Transverse colon (tissue), 4 donors: ENCODE data around the gene ACSL6. TPM values are rescaled to one million over a fixed set of nuclear protein-coding genes. Genes with fewer than 3 reads are reported as not detected.

ENCODE experiments used
- DNase-seq: peaks from one replicate; pipeline ENCODE4 v3.0.0-alpha.2; 2019
- H3K27ac ChIP-seq, 4 donors: fragments of 200-600 bp; sonication (generic); 2 replicates each; pipeline ENCODE4 v1.5.1; 2016 to 2018; ENCODE audit warnings: inconsistent platforms in 4 of 4
- H3K27me3 ChIP-seq: fragments of 200-600 bp; sonication (generic); 2 replicates; pipeline ENCODE4 v1.5.1; 2017; ENCODE audit warnings: inconsistent platforms
- H3K36me3 ChIP-seq, 4 donors: fragments of 200-600 bp; sonication (generic); 2 replicates each; pipeline ENCODE4 v1.5.1; 2017 to 2019; ENCODE audit warnings: inconsistent platforms in 4 of 4
- H3K4me1 ChIP-seq, 4 donors: fragments of 200-600 bp; sonication (generic); 2 replicates each; pipeline ENCODE4 v1.5.1; 2017 to 2020; ENCODE audit warnings: inconsistent platforms in 4 of 4
- H3K4me3 ChIP-seq, 4 donors: fragments of 200-600 bp; sonication (generic); 1 replicate in 1 of 4; 2 replicates in 3 of 4; pipeline versions ENCODE4 v1.5.1 to v1.6.1; 2017 to 2019; ENCODE audit warnings: inconsistent platforms in 4 of 4
- H3K9me3 ChIP-seq, 2 donors: fragments of 200-600 bp; sonication (generic); 2 replicates each; pipeline ENCODE4 v1.5.1; 2017 to 2019; ENCODE audit warnings: inconsistent platforms in 2 of 2
- CTCF ChIP-seq, 5 experiments: fragments of 200-600 bp in 3 of 5; fragments of 450-650 bp in 2 of 5; sonication (generic) in 3 of 5; IDR thresholded peaks; 1 replicate in 2 of 5; 2 replicates in 3 of 5; pipeline ENCODE4 v1.5.1; 2016 to 2017; ENCODE audit warnings: antibody characterized with exemption in 5 of 5, inconsistent platforms in 3 of 5, mild to moderate bottlenecking in 2 of 5, moderate library complexity in 1 of 5
- EP300 ChIP-seq: sonication (generic); formaldehyde crosslinking; IDR thresholded peaks from one replicate; pipeline ENCODE4 v1.6.1; 2017; ENCODE audit warnings: antibody characterized with exemption, low read depth
- POLR2A ChIP-seq: fragments of 450-650 bp; IDR thresholded peaks from one replicate; pipeline ENCODE4 v1.6.1; 2016; ENCODE audit warnings: antibody characterized with exemption, mild to moderate bottlenecking, moderate library complexity
- POLR2AphosphoS5 ChIP-seq, 3 donors: sonication (generic); formaldehyde crosslinking; IDR thresholded peaks; one replicate each; pipeline ENCODE4 v1.6.1; 2016; ENCODE audit warnings: antibody characterized with exemption in 3 of 3
- WGBS, 2 donors: methylation state at CpG; one replicate each; pipeline ENCODE4 v1.1.5; 2018; ENCODE audit warnings: low coverage in 1 of 2; 5-methylcytosine and 5-hydroxymethylcytosine counted together
- in situ Hi-C, 4 donors: fragments of 200-750 bp; cut with MboI; loops; one replicate each; pipeline versions ENCODE4 v1.15.0 to v1.15.1; 2017; ENCODE audit warnings: low sequenced_read_pairs in 3 of 4, low pct_ligation_motif_present in 1 of 4, low pct_unique_long_range_greater_than_20kb in 1 of 4
- intact Hi-C: fragments of 100-400 bp; cut with DNase I; formaldehyde crosslinking; loops from one replicate; pipeline ENCODE4 v1.15.1; 2023; ENCODE audit warnings: low total_unique reads
- total RNA-seq, 4 donors: library from RNA; depleted of rRNA; stranded (reverse); fragments of >200 nt; gene quantifications; one replicate each; pipeline ENCODE4 v1.1.0, GENCODE V29; 2016

The ACSL6 gene
- total RNA-seq, 4 donors from 2014 or later = 0.41 to 0.64 TPM; not detected in 2

GRCh38 chr5:131973089-131973712 is 38.3 kb downstream of the ACSL6 start:
- Histone ChIP-seq H3K36me3 (no peaks in the 10 kb centered on the region), H3K9me3 (no peaks in the 10 kb centered on the region), H3K27ac (no peak overlapping the region), H3K4me3 (no peak overlapping the region), H3K27me3 (no peaks in the 10 kb centered on the region), H3K4me1 (peaks cover 0 to 11% (median 0%) of the 10 kb centered on the region in 4 donors)
- WGBS, 2 donors = 93% methylated on average over 9 of the region's 9 CpGs; no CpG with 5 or more reads in 1 of the 2 donors
- no peak for DNase-seq
- intact Hi-C loops = no loop called here
- TF ChIP-seq EP300 = no peak
- TF ChIP-seq CTCF (IDR thresholded peaks at IDR 0.05) = no peak
- in situ Hi-C loops = no loop called here

- H3K27me3 ChIP-seq = no peaks in the 10 kb centered on the region
- intact Hi-C loops (no loop called here), in situ Hi-C loops (no loop called here)
- DNase-seq = no peak
- TF ChIP-seq POLR2A = no peak
- no peak for TF ChIP-seq CTCF (IDR thresholded peaks at IDR 0.05)
- no peak for TF ChIP-seq EP300
- TF ChIP-seq POLR2AphosphoS5 (IDR thresholded peaks at IDR 0.05) = no peak
- H3K4me1 ChIP-seq = no peaks in the 10 kb centered on the region
- WGBS, 2 donors = 82 to 84% methylated on average over 5 of the region's 5 CpGs
- no peaks in the 10 kb centered on the region for H3K9me3 ChIP-seq
- H3K27ac ChIP-seq = no peak overlapping the region
- no peaks in the 10 kb centered on the region for H3K36me3 ChIP-seq
- H3K4me3 ChIP-seq = no peak overlapping the region
Measured at GRCh38 chr5:131968396-131968954, 43.0 kb downstream of the ACSL6 start.

GRCh38 chr5:131966551-131966950 is 44.9 kb downstream of the ACSL6 start:
- WGBS, 2 donors = 50 to 93% methylated on average over 1 of the region's 1 CpG
- no peaks in the 10 kb centered on the region for H3K27me3 ChIP-seq
- H3K36me3 ChIP-seq = no peaks in the 10 kb centered on the region
- no peak overlapping the region for H3K4me3 ChIP-seq
- intact Hi-C loops (no loop called here), in situ Hi-C loops (no loop called here)
- no peak for DNase-seq
- no peaks in the 10 kb centered on the region for H3K4me1 ChIP-seq
- no peaks in the 10 kb centered on the region for H3K9me3 ChIP-seq
- no peak overlapping the region for H3K27ac ChIP-seq
- TF ChIP-seq POLR2A (no peak), POLR2AphosphoS5 (IDR thresholded peaks at IDR 0.05) (no peak), CTCF (IDR thresholded peaks at IDR 0.05) (no peak), EP300 (no peak)

- TF ChIP-seq POLR2A (no peak), EP300 (no peak), CTCF (IDR thresholded peaks at IDR 0.05) (no peak), POLR2AphosphoS5 (IDR thresholded peaks at IDR 0.05) (no peak)
- intact Hi-C loops = no loop called here
- H3K27ac ChIP-seq = no peak overlapping the region
- 77 to 87% methylated on average over 2 to 6 of the region's 6 CpGs for WGBS, 2 donors
- in situ Hi-C loops = no loop called here
- no peaks in the 10 kb centered on the region for H3K27me3 ChIP-seq
- H3K9me3 ChIP-seq = no peaks in the 10 kb centered on the region
- no peak for DNase-seq
- H3K36me3 ChIP-seq = no peaks in the 10 kb centered on the region
- no peak overlapping the region for H3K4me3 ChIP-seq
- no peaks in the 10 kb centered on the region for H3K4me1 ChIP-seq
Measured at GRCh38 chr5:131965826-131966415, 45.5 kb downstream of the ACSL6 start.
